HCEC 1CT (cell line): ENCODE measurements around the gene MMP28.

Experiments used
- DNase-seq: peaks from one replicate; pipeline ENCODE4 v3.0.0-alpha.2; 2017

The MMP28 gene

DNA sequence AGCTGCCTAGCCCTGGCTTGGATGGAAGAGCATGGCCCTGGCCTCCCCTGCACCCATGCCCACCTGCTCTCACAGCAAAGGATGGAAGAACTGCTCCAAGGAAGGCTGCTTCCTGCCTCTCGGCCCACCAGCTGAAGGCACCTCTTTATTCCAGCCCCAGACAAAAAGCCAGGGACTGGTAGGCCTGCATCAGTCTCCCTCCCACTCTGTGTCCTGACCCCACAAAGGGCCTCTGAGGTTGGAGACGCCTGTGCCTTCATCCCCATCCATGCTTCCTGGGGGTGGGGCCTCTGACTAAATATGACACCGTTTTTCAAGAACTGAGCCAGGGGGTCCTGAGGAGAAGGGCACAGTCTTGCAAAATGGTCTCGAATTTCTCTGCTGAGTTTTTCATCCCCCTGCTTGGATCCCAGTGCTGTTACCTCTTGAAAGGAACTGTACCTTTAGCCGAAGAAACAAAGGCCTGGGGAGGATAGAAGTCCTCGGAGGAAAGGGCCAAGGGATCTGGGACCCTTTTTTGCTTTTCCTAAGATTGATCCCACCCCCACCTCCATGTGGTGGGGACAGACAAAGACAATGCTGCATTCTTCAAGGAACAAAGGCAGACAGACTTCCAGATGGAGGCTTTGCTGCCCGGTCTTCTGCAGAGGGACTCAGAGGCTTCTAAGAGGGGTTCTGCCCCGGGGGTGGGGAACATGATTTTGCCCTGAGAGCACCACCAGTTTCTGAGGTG lies 29.5 kb downstream of the MMP28 start:
- no peak for DNase-seq

DNA sequence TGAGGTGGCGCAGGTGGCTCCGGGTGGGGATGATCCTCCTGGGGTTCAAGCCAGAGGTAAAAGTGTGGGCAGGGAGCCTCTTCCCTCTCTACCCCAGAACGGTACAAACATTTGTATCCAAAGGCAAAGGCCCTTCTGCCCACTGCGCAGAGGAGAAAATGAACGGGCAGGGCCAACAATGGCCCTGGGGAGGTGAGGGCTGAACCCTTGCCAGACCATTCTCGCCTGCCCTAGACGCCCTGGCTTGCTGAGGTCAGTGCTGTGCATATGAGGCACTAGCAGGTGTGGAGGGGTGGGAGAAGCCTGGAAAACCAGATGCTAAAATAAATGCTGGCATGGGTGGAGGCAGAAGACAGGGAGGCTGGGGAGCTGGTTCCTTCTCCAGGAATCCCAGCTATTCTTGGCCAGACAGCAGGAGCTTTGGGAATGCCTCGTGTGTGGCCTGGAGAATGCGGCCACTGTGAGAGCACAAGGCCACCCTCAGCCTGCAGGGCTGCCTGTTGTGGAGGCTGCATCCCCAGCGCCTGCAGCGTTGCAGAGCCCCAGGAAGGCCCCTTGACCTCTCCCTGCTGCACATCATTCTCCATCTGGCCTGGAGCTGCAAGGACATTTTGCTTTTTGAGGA lies 30.2 kb downstream of the MMP28 start:
- no peak for DNase-seq

DNA sequence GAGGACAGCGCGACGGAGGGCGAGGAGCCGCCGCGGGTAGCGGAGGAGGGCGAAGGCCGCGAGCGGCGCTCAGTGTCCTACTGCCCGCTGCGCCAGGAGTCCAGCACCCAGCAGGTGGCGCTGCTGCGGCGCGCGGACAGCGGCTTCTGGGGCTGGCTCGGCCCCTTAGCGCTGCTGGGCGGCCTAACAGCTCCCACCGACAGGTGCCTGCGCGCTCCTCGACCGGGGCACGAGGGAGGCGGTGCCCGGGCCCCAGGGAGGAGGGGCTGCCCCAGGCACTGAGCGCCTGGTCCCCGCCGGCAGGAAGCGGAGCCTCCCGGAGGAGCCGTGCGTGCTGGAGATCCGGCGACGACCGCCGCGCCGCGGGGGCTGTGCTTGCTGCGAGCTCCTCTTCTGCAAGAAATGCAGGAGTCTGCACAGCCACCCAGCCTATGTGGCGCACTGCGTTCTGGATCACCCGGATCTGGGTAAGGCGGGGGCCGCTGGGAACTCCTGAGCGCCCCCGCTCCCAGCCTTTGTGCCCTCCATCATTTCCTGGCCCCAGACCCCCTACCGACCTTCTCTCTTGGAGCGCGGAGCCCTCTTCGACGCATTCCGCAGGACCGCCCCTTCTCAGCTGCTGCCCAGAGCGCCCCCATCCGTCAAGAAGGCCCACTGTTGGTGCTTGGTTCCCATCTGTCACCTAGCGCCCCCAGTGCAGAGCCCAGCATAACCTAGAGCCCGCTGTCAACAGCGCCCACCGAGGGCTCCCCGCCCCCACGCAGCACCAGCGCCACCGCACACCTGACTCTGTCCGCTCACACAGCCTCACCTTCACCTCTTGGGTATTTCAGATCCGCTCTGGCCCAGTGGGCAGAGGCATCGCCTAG lies 31.1 kb downstream of the MMP28 start:
- DNase-seq, result peak; percentile 77

GRCh38 chr17:35763767-35764122 lies 31.7 kb downstream of the MMP28 start:
- no peak for DNase-seq

DNA sequence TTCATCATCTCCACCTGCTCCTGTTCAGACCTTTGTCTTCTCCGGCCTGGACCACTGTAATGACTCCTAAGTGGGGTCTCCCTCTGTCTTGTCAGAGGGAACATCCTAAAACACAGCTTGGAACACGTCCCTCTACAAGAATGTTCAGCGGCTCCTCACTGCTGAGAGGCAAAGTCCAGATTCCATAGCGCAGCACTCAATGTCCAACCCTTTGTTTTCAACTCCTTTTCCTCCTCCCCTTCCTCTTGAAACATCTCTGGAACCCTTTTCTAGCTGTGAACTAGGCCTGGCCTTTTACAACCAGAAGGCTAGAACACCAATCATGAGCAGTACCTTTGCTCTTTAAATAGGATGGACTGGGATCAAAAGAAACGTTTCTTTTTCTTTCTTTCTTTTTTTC lies 33.8 kb downstream of the MMP28 start:
- DNase-seq, result no peak

- no peak for DNase-seq
Observed at GRCh38 chr17:35760587-35760986, 34.9 kb downstream of the MMP28 start, which contains the start of gene C17orf50. C17orf50 (plus strand) TSS chr17:35760887; CDS start chr17:35760942, 55 bp downstream.

- DNase-seq, result no peak
Observed at GRCh38 chr17:35757243-35757642, 38.2 kb downstream of the MMP28 start.

DNA sequence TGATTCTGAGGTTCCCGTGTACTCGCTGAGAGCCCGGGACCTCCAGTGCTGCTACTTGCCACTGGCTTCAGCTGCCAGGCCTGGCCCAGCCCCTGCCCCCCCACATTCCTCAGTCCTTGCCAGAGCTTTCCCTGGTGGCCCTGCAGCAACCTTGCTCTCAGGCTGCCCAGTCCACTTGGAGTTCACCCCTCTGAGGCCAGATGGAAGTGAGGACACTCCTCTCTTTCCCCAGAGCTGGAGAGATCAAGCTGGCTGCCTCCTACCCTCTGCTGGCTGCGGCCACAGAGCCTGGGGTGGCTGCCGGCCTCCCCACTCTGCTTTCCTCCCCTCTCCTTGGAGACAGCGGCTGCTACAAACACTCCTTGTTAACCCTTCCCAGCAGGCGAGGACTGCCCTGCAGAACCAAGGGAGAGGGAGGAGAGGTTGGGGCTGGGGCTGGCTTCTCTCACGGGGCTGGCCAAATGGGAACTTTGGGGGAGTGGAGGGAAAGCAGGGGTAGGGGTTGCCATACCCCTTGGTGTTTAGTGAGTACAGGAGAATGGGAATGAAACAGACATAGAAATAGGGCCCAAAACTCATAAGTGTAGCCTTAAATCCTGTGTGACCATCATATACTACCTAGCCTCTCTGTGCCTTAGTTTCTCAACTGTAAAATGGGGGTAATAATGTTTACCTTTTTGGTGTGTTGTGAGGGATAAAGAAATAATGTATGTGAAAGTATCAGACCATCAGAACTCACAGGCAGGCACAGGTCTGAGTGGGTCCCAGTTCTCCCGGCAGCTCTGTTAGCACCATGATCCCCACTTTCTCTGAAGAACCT lies 42.3 kb downstream of the MMP28 start, which contains the start of gene GAS2L2:
Gene GAS2L2 (minus strand): TSS at position 295 of the 820 bp plus-strand sequence. CDS start 389 bp downstream, outside the sequence.
- no peak for DNase-seq

- DNase-seq, result no peak
Observed at GRCh38 chr17:35752471-35752870, 43.0 kb downstream of the MMP28 start.

GRCh38 chr17:35751541-35751940 lies 43.9 kb downstream of the MMP28 start:
- DNase-seq, result peak; percentile 27

- no peak for DNase-seq
Observed at GRCh38 chr17:35750526-35751395, 44.7 kb downstream of the MMP28 start.

DNA sequence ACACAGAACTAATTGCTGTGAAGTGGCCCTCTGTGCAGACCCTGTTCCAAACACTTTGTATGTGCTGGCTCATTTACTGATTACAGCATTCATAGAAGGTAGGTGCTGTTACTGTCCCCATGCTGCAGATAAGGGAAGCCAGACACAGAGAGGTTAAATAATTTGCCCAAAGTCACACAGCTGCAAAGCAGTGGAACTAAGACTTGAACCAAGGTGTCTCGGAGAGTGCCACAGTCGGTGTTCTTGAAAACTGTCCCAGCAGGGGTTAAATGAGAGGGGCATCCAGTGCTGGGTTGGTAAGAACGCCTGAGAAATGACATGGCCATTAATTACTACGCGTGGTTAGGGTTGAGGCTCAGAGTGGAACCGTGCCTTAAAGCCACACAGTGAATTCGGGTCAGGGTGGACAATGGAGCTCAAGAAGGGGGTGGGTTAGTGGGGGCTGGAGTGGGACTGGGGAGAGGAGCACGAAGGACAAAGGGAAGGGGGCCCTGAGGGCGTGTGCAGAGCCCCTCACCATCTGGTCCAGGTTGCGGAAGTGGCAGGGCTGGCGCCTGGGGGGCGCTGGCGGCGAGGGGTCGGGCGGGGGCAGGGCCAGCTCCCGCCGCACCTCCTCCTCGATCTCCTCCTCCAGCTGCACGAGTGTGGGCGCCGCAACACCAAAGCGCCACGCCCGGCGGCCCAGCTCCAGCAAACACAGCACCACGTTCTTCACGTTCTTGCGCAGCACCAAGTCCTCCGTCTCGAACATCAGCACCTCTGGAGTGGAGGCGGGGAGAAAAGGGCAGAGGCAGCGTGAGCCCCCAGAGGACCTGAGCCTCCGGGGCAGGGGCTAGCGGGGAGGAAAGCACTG lies 45.7 kb downstream of the MMP28 start:
- DNase-seq, result no peak

GRCh38 chr17:35748979-35749378 lies 46.5 kb downstream of the MMP28 start:
- no peak for DNase-seq

- no peak for DNase-seq
Observed at GRCh38 chr17:35748341-35748841, 47.0 kb downstream of the MMP28 start.

DNA sequence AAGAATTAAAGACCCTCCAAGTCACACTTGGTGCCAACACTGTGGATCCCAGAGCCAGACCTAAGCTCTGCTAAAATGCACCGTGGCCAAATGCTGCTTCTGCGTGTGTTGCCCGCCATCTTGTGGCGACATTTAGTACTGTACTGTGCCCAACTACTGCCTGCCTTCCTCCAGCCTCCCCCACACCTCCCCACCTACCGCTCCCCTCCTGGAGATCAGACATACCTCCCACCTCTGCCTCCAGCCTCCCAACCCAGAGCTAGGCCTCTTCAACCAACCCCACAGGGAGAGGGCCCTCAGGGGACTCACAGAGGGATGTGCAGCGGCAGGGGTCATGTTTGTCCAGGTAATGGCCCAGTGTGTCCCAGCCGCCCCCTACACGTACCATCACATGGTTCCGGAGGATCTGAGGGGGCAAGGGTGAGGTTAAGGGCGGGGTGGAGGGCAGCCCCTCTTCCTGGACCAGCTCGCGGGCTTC lies 47.9 kb downstream of the MMP28 start:
- DNase-seq, result peak; percentile 65

DNA sequence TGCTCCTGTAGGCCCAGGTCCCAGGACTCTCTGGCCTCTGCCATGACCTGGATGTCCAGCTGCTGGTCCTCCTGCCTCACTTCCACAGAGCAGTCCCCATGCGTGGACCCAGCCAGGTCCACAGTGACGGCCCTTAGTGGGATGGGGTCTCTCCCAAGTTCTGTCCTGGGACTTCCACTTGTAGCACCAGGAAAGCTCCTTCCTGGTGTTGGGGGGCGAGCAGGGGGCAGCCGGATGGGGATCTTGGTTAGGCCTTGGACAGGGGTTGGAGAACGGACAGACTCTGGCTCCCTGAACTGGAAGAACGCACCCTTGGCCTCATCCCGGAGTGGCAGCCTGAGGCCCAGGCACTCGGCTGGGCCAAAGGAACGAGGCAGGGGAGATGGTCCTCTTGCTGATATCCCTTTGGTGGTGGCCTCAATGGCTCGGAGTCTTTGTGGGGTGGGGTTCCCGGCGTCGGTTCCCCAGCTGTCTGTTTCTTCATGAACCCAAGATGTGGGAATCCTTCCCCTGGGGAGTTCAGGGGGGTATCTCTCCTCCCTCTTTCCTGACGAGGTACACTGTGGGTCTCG lies 49.6 kb downstream of the MMP28 start:
- DNase-seq, result no peak

DNA sequence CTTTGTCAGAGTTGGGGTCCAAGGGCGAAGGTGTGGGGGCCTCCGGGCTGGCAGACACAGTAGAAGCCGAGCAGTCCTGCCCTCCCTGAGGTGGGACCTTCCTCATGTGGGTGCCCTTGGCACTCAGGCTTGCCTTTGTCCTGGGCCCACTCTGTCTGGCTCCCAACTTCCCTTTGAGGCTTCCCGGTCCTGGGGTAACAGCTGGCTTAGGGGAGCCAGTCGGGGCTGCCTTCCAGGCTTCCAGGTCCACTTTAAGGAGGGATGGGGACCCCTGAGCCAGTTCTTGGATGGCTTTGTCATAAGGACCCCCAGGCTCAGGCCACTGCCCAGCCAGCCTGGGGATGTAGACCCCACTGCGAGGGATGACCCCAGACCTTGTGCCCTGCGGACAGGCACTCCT lies 50.2 kb downstream of the MMP28 start:
- no peak for DNase-seq

GRCh38 chr17:35744830-35745229 lies 50.6 kb downstream of the MMP28 start:
- DNase-seq, result no peak

- no peak for DNase-seq
Observed at GRCh38 chr17:35743626-35744328, 51.7 kb downstream of the MMP28 start.
